ENCODE results near the gene GALM.

GRCh38 chr2:38631976-38632375, 33.9 kb upstream of the GALM start:
- TF ChIP-seq USF2 (IDR thresholded peaks at IDR 0.05) (no peak), MAX (IDR thresholded peaks at IDR 0.05) (no peak), ESRRA (IDR thresholded peaks at IDR 0.05; ENCODE audit: borderline replicate concordance, low read length) (no peak), CTCF (IDR thresholded peaks at IDR 0.05) (no peak), HDAC2 (IDR thresholded peaks at IDR 0.05) (no peak), E2F6 (IDR thresholded peaks at IDR 0.05; ENCODE audit: borderline replicate concordance, low read depth) (no peak), JUNB (IDR thresholded peaks at IDR 0.05) (no peak), SREBF2 (IDR thresholded peaks at IDR 0.05) (no peak), HOXA7 (CRISPR knock-in tag; IDR thresholded peaks at IDR 0.05) (no peak), RNF2 (IDR thresholded peaks at IDR 0.05; ENCODE audit: borderline replicate concordance, low read depth) (no peak), PBX3 (IDR thresholded peaks at IDR 0.05) (no peak), POLR2A (IDR thresholded peaks at IDR 0.05; ENCODE audit: low read length) (no peak)
